Loucy (cell line): Measurements from ENCODE around the gene SMYD2.
A peak's percentile ranks its signal among the peaks of the same experiment; 100 is the strongest.

Experiments
- H2AFZ ChIP-seq: fragments of 200-600 bp; sonication (generic); 2 replicates; pipeline ENCODE4 v1.6.0; 2016; ENCODE audit warnings: antibody characterized with exemption, mild to moderate bottlenecking, low read length, moderate library complexity
- H3F3A ChIP-seq: fragments of 200-600 bp; 2 replicates; pipeline ENCODE4 v1.6.0; 2016; ENCODE audit warnings: antibody characterized with exemption, low read depth, mild to moderate bottlenecking
- H3K27me3 ChIP-seq: fragments of 200-600 bp; sonication (generic); 2 replicates; pipeline ENCODE4 v1.6.1; 2014; ENCODE audit warnings: low read length, mild to moderate bottlenecking; ENCODE audit not compliant: insufficient read depth, poor library complexity, severe bottlenecking
- H3K36me3 ChIP-seq: fragments of 200-600 bp; sonication (generic); 2 replicates; pipeline ENCODE4 v1.6.1; 2016; ENCODE audit warnings: low read length; ENCODE audit not compliant: insufficient read depth
- H3K4me1 ChIP-seq: fragments of 200-600 bp; sonication (generic); 2 replicates; pipeline ENCODE4 v1.5.1; 2014; ENCODE audit warnings: low read length, mild to moderate bottlenecking; ENCODE audit not compliant: insufficient read depth, poor library complexity, severe bottlenecking
- H3K4me2 ChIP-seq: fragments of 200-600 bp; sonication (generic); 2 replicates; pipeline ENCODE4 v1.6.0; 2014; ENCODE audit warnings: antibody characterized with exemption, low read length, low read depth, mild to moderate bottlenecking; ENCODE audit not compliant: poor library complexity, severe bottlenecking
- H3K4me3 ChIP-seq: fragments of 200-600 bp; sonication (generic); 2 replicates; pipeline ENCODE4 v1.5.1; 2014; ENCODE audit warnings: low read length, mild to moderate bottlenecking, mixed read lengths; ENCODE audit not compliant: poor library complexity, severe bottlenecking
- H3K79me2 ChIP-seq: fragments of 200-600 bp; sonication (generic); 2 replicates; pipeline ENCODE4 v1.6.1; 2014; ENCODE audit warnings: low read length; ENCODE audit not compliant: insufficient read depth
- H3K9ac ChIP-seq: fragments of 200-600 bp; sonication (generic); 2 replicates; pipeline ENCODE4 v1.6.0; 2014; ENCODE audit warnings: mild to moderate bottlenecking, low read depth, low read length, moderate library complexity; ENCODE audit not compliant: poor library complexity, severe bottlenecking
- H3K9me2 ChIP-seq: fragments of 200-600 bp; sonication (generic); replicated peaks from 2 replicates; pipeline ENCODE4 v1.6.1; 2016; ENCODE audit warnings: low read depth, low read length, mixed read lengths
- H3K9me3 ChIP-seq: fragments of 200-600 bp; sonication (generic); 2 replicates; pipeline ENCODE4 v1.6.1; 2014; ENCODE audit warnings: mild to moderate bottlenecking, antibody characterized with exemption, low read length, low read depth; ENCODE audit not compliant: insufficient read depth
- H4K20me1 ChIP-seq: fragments of 200-600 bp; sonication (generic); 2 replicates; pipeline ENCODE4 v1.6.0; 2014; ENCODE audit warnings: antibody characterized with exemption, low read length, mild to moderate bottlenecking; ENCODE audit not compliant: insufficient read depth, poor library complexity, severe bottlenecking
- CTCF ChIP-seq: fragments of 200-600 bp; sonication (generic); conservative IDR thresholded peaks from 2 replicates; pipeline ENCODE4 v1.5.1; 2014; ENCODE audit warnings: mild to moderate bottlenecking, antibody characterized with exemption, low read length
- EZH2phosphoT487 ChIP-seq: fragments of 200-600 bp; IDR thresholded peaks from 2 replicates; pipeline ENCODE4 v1.6.1; 2018; ENCODE audit warnings: antibody characterized with exemption, mild to moderate bottlenecking, moderate library complexity, borderline replicate concordance

SMYD2 gene

GRCh38 chr1:214327514-214327913, 46.6 kb downstream of the SMYD2 start:
- H2AFZ ChIP-seq: no peak overlapping the region

DNA sequence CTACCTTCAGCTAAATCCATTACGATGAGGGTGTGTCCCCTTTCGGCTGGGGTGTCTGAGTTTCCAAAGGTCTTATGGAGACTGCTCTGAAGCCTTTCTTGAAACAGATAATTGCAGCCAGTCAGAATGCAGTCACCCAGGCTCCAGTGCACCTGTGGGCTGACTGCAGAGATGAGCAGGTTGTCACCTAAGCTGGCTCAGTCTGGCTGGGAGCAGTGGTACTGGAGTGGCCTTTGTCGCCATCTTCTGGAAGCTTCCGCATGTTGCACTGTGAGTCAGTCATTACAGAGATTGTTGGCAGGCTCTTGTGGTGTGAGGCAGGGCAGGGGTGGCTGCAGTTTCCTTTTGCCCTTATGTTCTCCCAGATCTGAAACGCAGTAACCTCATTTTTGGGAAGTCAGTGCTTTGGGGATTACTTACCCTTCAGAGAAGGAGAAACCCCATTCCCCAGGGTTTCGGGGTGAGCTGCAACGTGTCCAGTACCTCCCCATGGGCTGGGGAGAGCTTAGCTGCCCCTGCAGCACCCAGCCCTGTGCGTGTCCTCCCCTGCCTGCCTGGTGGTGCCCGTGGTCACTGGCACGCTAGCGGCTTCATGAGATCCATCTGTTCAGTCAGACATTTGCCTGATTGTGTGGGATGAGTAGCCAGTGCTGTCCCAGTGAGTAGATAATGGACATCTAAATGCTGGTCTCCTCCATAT, 48.0 kb downstream of the SMYD2 start:
- no peaks in the 10 kb centered on the region for H3K79me2 ChIP-seq
- H3K9me2 ChIP-seq: no peaks in the 10 kb centered on the region
- TF ChIP-seq EZH2phosphoT487 (no peak), CTCF (peak; percentile 89)
- H4K20me1 ChIP-seq: no peaks in the 10 kb centered on the region
- no peaks in the 10 kb centered on the region for H3K9me3 ChIP-seq
- no peak overlapping the region for H2AFZ ChIP-seq
- peaks cover 27% of the 10 kb centered on the region for H3K4me1 ChIP-seq
- H3K36me3 ChIP-seq: peaks cover 74% of the 10 kb centered on the region
- no peak overlapping the region for H3K4me3 ChIP-seq
- no peak overlapping the region for H3K4me2 ChIP-seq
- no peak overlapping the region for H3K9ac ChIP-seq
- H3F3A ChIP-seq: peaks cover 8% of the 10 kb centered on the region; the same call in 1 of the 2 replicates
- H3K27me3 ChIP-seq: no peaks in the 10 kb centered on the region

More at GRCh38 chr1:214327514-214327913, 46.6 kb downstream of the SMYD2 start:
- no peaks in the 10 kb centered on the region for H3K9me3 ChIP-seq
- peak overlapping the region; percentile 41 for H3K4me2 ChIP-seq
- no peak for TF ChIP-seq EZH2phosphoT487
- no peak for TF ChIP-seq CTCF
- no peak overlapping the region for H3K4me3 ChIP-seq
- no peak overlapping the region for H3K9ac ChIP-seq
- peaks cover 27% of the 10 kb centered on the region for H3K4me1 ChIP-seq
- no peaks in the 10 kb centered on the region for H3K79me2 ChIP-seq
- no peaks in the 10 kb centered on the region for H3K27me3 ChIP-seq
- H3K9me2 ChIP-seq: no peaks in the 10 kb centered on the region
- H3F3A ChIP-seq: peaks cover 8% of the 10 kb centered on the region; the same call in 1 of the 2 replicates
- H3K36me3 ChIP-seq: peaks cover 80% of the 10 kb centered on the region
- no peaks in the 10 kb centered on the region for H4K20me1 ChIP-seq

GRCh38 chr1:214329470-214330220, 48.7 kb downstream of the SMYD2 start:
- Histone ChIP-seq H3K4me2 (no peak overlapping the region), H3K4me3 (no peak overlapping the region), H3K79me2 (no peaks in the 10 kb centered on the region), H2AFZ (no peak overlapping the region), H3K36me3 (peaks cover 74% of the 10 kb centered on the region), H3K4me1 (peaks cover 27% of the 10 kb centered on the region), H3K27me3 (no peaks in the 10 kb centered on the region), H4K20me1 (no peaks in the 10 kb centered on the region), H3K9ac (no peak overlapping the region), H3K9me2 (no peaks in the 10 kb centered on the region), H3F3A (peaks cover 8% of the 10 kb centered on the region; the same call in 1 of the 2 replicates), H3K9me3 (no peaks in the 10 kb centered on the region)
- TF ChIP-seq CTCF (no peak), EZH2phosphoT487 (no peak)
